Neural cell (in vitro differentiated cells): Measurements from ENCODE around the gene RBBP6. TPM values are rescaled to one million over a fixed set of nuclear protein-coding genes. Genes with fewer than 3 reads are reported as not detected.

Experiments
- H2AFZ ChIP-seq: fragments of 200-600, 300-800 bp; sonication (generic), shearing (Covaris generic); 2 replicates; pipeline ENCODE4 v1.6.0; 2014; ENCODE audit warnings: low read depth, mild to moderate bottlenecking, antibody characterized with exemption, low read length, moderate library complexity
- H3F3A ChIP-seq: fragments of 200-600 bp; shearing (Covaris generic); 2 replicates; pipeline ENCODE4 v1.6.1; 2016; ENCODE audit warnings: mild to moderate bottlenecking, moderate library complexity, mixed read lengths, antibody characterized with exemption, low read length; ENCODE audit not compliant: insufficient read depth, poor library complexity, severe bottlenecking
- H3K27ac ChIP-seq: fragments of 200-600, 300-800 bp; sonication (generic), shearing (Covaris generic); 2 replicates; pipeline ENCODE4 v1.5.1; 2014; ENCODE audit warnings: mild to moderate bottlenecking, low read length, moderate library complexity
- H3K27me3 ChIP-seq: fragments of 300-800, 200-600 bp; sonication (generic), shearing (Covaris generic); 2 replicates; pipeline ENCODE4 v1.6.0; 2014; ENCODE audit warnings: mild to moderate bottlenecking, low read depth, low read length, moderate library complexity; ENCODE audit not compliant: insufficient read depth
- H3K36me3 ChIP-seq: fragments of 300-800, 200-600 bp; sonication (generic), shearing (Covaris generic); 2 replicates; pipeline ENCODE4 v1.5.1; 2014; ENCODE audit warnings: mild to moderate bottlenecking, antibody characterized with exemption, low read length, moderate library complexity; ENCODE audit not compliant: insufficient read depth
- H3K4me2 ChIP-seq: fragments of 300-800, 200-600 bp; sonication (generic), shearing (Covaris generic); 2 replicates; pipeline ENCODE4 v1.6.0; 2014; ENCODE audit warnings: mild to moderate bottlenecking, low read length
- H3K4me3 ChIP-seq: fragments of 300-800, 200-600 bp; sonication (generic), shearing (Covaris generic); 2 replicates; pipeline ENCODE4 v1.5.1; 2014; ENCODE audit warnings: mild to moderate bottlenecking, low read length, moderate library complexity
- H3K79me2 ChIP-seq: fragments of 200-600 bp; shearing (Covaris generic); replicated peaks from 2 replicates; pipeline ENCODE4 v1.6.0; 2014; ENCODE audit warnings: mild to moderate bottlenecking, low read length, moderate library complexity; ENCODE audit not compliant: insufficient read depth
- H3K9ac ChIP-seq: fragments of 300-800, 200-600 bp; sonication (generic), shearing (Covaris generic); 2 replicates; pipeline ENCODE4 v1.6.1; 2016; ENCODE audit warnings: mild to moderate bottlenecking, low read length, mixed read lengths
- H3K9me2 ChIP-seq: fragments of 200-600 bp; shearing (Covaris generic); 2 replicates; pipeline ENCODE4 v1.6.1; 2016; ENCODE audit warnings: mild to moderate bottlenecking, low read length, mixed read lengths; ENCODE audit not compliant: insufficient read depth
- H3K9me3 ChIP-seq: fragments of 200-600, 300-800 bp; sonication (generic), shearing (Covaris generic); 2 replicates; pipeline ENCODE4 v1.6.1; 2016; ENCODE audit warnings: mild to moderate bottlenecking, mixed run types, low read length, moderate library complexity, mixed read lengths
- H4K20me1 ChIP-seq: fragments of 200-600 bp; shearing (Covaris generic); 2 replicates; pipeline ENCODE4 v1.6.1; 2016; ENCODE audit warnings: mild to moderate bottlenecking, mixed run types; ENCODE audit not compliant: insufficient read depth
- EP300 ChIP-seq: fragments of 450-650 bp; conservative IDR thresholded peaks from 2 replicates; pipeline ENCODE4 v1.6.1; 2014; ENCODE audit warnings: antibody characterized with exemption, mild to moderate bottlenecking, moderate library complexity; ENCODE audit not compliant: poor library complexity, severe bottlenecking
- EZH2 ChIP-seq: fragments of 200-600, 300-800 bp; shearing (Covaris generic), sonication (generic); IDR thresholded peaks from 2 replicates; pipeline ENCODE4 v1.6.1; 2014; ENCODE audit warnings: antibody characterized with exemption, low read length, borderline replicate concordance, mild to moderate bottlenecking; ENCODE audit not compliant: insufficient read depth, poor library complexity, severe bottlenecking
- MXI1 ChIP-seq: fragments of 450-650 bp; conservative IDR thresholded peaks from 2 replicates; pipeline ENCODE4 v1.6.1; 2014; ENCODE audit warnings: antibody characterized with exemption, mild to moderate bottlenecking; ENCODE audit not compliant: poor library complexity, severe bottlenecking
- POLR2AphosphoS5 ChIP-seq: IDR thresholded peaks from 2 replicates; pipeline ENCODE4 v1.6.1; 2012
- RAD21 ChIP-seq: fragments of 450-650 bp; conservative IDR thresholded peaks from 2 replicates; pipeline ENCODE4 v1.6.1; 2014; ENCODE audit warnings: antibody characterized with exemption, mild to moderate bottlenecking, moderate library complexity
- SMC3 ChIP-seq: fragments of 450-650 bp; conservative IDR thresholded peaks from 2 replicates; pipeline ENCODE4 v1.6.1; 2014; ENCODE audit warnings: antibody characterized with exemption, mild to moderate bottlenecking, moderate library complexity; ENCODE audit not compliant: poor library complexity
- TAF1 ChIP-seq: IDR thresholded peaks from 2 replicates; pipeline ENCODE4 v1.6.1; 2012; ENCODE audit warnings: low read depth
- polyA plus RNA-seq: library from polyadenylated mRNA; depleted of rRNA; stranded (reverse); fragments of >200 nt; gene quantifications from 2 replicates; pipeline ENCODE4 v1.2.3, GENCODE V29; 2014
- TF ChIP-seq, protein P1 (sequence below): IDR thresholded peaks from 2 replicates; pipeline ENCODE4 v1.6.1; 2012; ENCODE audit warnings: borderline replicate concordance
- TF ChIP-seq, protein P2 (sequence below): fragments of 450-650 bp; IDR thresholded peaks from 2 replicates; pipeline ENCODE4 v1.5.1; 2014; ENCODE audit warnings: antibody characterized with exemption, mild to moderate bottlenecking, moderate library complexity; ENCODE audit not compliant: poor library complexity, severe bottlenecking

RBBP6 gene
- polyA plus RNA-seq, 1 donor from 2014 or later, result 75.5 TPM

DNA sequence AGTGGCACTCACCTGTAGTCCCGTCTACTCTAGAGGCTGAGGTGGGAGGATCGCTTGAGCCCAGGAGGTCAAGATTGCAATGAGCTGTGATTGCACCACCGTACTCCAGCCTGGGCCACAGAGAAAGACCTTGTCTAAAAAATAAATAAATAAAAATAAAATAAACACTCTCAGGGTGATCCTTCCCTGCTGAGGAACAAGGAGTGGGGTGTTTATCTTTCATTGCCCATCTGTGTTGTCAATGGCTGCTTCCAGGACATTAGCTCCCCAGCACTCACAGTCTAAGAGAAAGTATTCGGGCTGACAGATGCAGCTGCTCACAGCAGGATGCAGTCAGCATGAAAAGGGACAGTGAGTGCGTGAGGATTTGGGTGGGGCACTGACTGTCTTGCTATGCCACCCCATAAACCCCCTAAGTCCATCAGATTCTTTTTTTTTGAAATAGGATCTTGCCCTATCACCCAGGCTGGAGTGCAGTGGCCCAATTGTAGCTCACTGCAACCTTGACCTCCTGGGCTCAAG lies 31.3 kb upstream of the RBBP6 start:
- Histone ChIP-seq H2AFZ (no peak overlapping the region), H4K20me1 (no peaks in the 10 kb centered on the region), H3K9me2 (no peaks in the 10 kb centered on the region), H3K79me2 (no peaks in the 10 kb centered on the region), H3K9me3 (no peaks in the 10 kb centered on the region), H3F3A (no peaks in the 10 kb centered on the region), H3K9ac (no peak overlapping the region), H3K36me3 (no peaks in the 10 kb centered on the region), H3K4me3 (no peak overlapping the region), H3K4me2 (no peak overlapping the region), H3K27me3 (peaks cover 5% of the 10 kb centered on the region), H3K27ac (no peak overlapping the region)
- TF ChIP-seq EZH2 (no peak), MXI1 (no peak), TAF1 (no peak), RAD21 (no peak), EP300 (no peak), SMC3 (no peak), POLR2AphosphoS5 (no peak)
- TF ChIP-seq, protein P1, sequence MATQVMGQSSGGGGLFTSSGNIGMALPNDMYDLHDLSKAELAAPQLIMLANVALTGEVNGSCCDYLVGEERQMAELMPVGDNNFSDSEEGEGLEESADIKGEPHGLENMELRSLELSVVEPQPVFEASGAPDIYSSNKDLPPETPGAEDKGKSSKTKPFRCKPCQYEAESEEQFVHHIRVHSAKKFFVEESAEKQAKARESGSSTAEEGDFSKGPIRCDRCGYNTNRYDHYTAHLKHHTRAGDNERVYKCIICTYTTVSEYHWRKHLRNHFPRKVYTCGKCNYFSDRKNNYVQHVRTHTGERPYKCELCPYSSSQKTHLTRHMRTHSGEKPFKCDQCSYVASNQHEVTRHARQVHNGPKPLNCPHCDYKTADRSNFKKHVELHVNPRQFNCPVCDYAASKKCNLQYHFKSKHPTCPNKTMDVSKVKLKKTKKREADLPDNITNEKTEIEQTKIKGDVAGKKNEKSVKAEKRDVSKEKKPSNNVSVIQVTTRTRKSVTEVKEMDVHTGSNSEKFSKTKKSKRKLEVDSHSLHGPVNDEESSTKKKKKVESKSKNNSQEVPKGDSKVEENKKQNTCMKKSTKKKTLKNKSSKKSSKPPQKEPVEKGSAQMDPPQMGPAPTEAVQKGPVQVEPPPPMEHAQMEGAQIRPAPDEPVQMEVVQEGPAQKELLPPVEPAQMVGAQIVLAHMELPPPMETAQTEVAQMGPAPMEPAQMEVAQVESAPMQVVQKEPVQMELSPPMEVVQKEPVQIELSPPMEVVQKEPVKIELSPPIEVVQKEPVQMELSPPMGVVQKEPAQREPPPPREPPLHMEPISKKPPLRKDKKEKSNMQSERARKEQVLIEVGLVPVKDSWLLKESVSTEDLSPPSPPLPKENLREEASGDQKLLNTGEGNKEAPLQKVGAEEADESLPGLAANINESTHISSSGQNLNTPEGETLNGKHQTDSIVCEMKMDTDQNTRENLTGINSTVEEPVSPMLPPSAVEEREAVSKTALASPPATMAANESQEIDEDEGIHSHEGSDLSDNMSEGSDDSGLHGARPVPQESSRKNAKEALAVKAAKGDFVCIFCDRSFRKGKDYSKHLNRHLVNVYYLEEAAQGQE, result no peak
- TF ChIP-seq, protein P2, sequence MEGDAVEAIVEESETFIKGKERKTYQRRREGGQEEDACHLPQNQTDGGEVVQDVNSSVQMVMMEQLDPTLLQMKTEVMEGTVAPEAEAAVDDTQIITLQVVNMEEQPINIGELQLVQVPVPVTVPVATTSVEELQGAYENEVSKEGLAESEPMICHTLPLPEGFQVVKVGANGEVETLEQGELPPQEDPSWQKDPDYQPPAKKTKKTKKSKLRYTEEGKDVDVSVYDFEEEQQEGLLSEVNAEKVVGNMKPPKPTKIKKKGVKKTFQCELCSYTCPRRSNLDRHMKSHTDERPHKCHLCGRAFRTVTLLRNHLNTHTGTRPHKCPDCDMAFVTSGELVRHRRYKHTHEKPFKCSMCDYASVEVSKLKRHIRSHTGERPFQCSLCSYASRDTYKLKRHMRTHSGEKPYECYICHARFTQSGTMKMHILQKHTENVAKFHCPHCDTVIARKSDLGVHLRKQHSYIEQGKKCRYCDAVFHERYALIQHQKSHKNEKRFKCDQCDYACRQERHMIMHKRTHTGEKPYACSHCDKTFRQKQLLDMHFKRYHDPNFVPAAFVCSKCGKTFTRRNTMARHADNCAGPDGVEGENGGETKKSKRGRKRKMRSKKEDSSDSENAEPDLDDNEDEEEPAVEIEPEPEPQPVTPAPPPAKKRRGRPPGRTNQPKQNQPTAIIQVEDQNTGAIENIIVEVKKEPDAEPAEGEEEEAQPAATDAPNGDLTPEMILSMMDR, result no peak

DNA sequence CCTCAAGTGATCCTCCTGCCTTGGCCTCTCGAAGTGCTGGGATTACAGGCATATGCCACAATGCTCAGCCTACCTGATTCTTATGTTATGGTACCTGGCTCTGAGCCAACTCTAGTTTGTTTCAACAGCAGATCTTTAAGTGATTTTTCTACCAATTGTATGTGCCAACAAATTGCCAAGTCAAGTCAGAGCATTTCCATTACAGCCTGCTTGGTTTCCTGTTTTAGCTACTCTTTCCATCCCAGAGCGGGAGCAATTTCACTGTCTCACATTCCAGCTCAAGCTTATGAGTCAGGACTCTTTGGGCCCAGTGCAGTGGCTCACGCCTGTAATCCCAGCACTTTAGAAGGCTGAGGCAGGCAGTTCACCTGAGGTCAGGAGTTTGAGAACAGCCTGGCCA lies 30.8 kb upstream of the RBBP6 start:
- Histone ChIP-seq H3K9me3 (no peaks in the 10 kb centered on the region), H4K20me1 (no peaks in the 10 kb centered on the region), H3K27me3 (peaks cover 5% of the 10 kb centered on the region), H3K4me3 (no peak overlapping the region), H3K9ac (no peak overlapping the region), H3K4me2 (no peak overlapping the region), H3K79me2 (no peaks in the 10 kb centered on the region), H2AFZ (no peak overlapping the region), H3F3A (no peaks in the 10 kb centered on the region), H3K9me2 (no peaks in the 10 kb centered on the region), H3K27ac (no peak overlapping the region), H3K36me3 (no peaks in the 10 kb centered on the region)
- TF ChIP-seq EZH2, result no peak
- no peak for TF ChIP-seq POLR2AphosphoS5
- TF ChIP-seq RAD21, result no peak
- TF ChIP-seq, protein P1, result no peak
- TF ChIP-seq, protein P2, result no peak
- TF ChIP-seq EP300, result no peak
- no peak for TF ChIP-seq TAF1
- TF ChIP-seq MXI1, result no peak
- no peak for TF ChIP-seq SMC3
